ENCODE data around the gene STXBP3. TPM values are rescaled to one million over a fixed set of nuclear protein-coding genes. Genes with fewer than 3 reads are reported as not detected.
"Not testable (repeated sequence)": the region's sequence is repeated elsewhere in the genome, so short reads cannot be mapped to it uniquely, and the experiment has no call there.

STXBP3 gene
- 30.3 TPM for total RNA-seq
- long read RNA-seq, transcript STXBP3-201 (19 exons, 2,478 nt), result major isoform, 54 of 63 reads
- long read RNA-seq, partial matches to known transcripts, result 1 of 63 reads
- long read RNA-seq, other reads (novel, unspliced or antisense), result 8 of 63 reads

GRCh38 chr1:108746382-108747170 lies at the start of gene STXBP3:
TSS of gene STXBP3 (plus strand) at chr1:108746674. CDS start at chr1:108746738, 64 bp downstream.
- peak; percentile 100 for DNase-seq (ENCODE audit: low spot score)
- intact Hi-C loops (cut with DNase I), result loop anchor here (5.0 to 10.0 kb wide), 2 partner anchors 54 to 148 kb away; partner anchors contain the start of gene PRPF38B

- intact Hi-C loops (cut with DNase I), result no loop called here
- DNase-seq (ENCODE audit: low spot score), result no peak
Observed at GRCh38 chr1:108699375-108700332, 46.8 kb upstream of the STXBP3 start.

GRCh38 chr1:108701176-108701849 lies 45.2 kb upstream of the STXBP3 start:
- intact Hi-C loops (cut with DNase I), result no loop called here
- no peak for DNase-seq (ENCODE audit: low spot score)

GRCh38 chr1:108702109-108702508 lies 44.4 kb upstream of the STXBP3 start:
- DNase-seq (ENCODE audit: low spot score); intact Hi-C loops (cut with DNase I): not testable (repeated sequence)

GRCh38 chr1:108703939-108704338 lies 42.5 kb upstream of the STXBP3 start:
- intact Hi-C loops (cut with DNase I), result no loop called here
- DNase-seq (ENCODE audit: low spot score), result no peak

- no peak for DNase-seq (ENCODE audit: low spot score)
- intact Hi-C loops (cut with DNase I), result no loop called here
Observed at GRCh38 chr1:108704496-108704895, 42.0 kb upstream of the STXBP3 start.

GRCh38 chr1:108706643-108707042 lies 39.8 kb upstream of the STXBP3 start:
- intact Hi-C loops (cut with DNase I), result no loop called here
- DNase-seq (ENCODE audit: low spot score), result no peak

GRCh38 chr1:108708691-108709660 lies 37.5 kb upstream of the STXBP3 start:
- DNase-seq (ENCODE audit: low spot score), result no peak
- intact Hi-C loops (cut with DNase I), result no loop called here

GRCh38 chr1:108712606-108713150 lies 33.8 kb upstream of the STXBP3 start, which contains the start of gene FNDC7:
TSS of gene FNDC7 (plus strand) at chr1:108712908. CDS start at chr1:108712934, 26 bp downstream.
- DNase-seq (ENCODE audit: low spot score), result no peak
- intact Hi-C loops (cut with DNase I), result no loop called here

- DNase-seq (ENCODE audit: low spot score), result no peak
- intact Hi-C loops (cut with DNase I), result no loop called here
Observed at GRCh38 chr1:108715932-108716331, 30.5 kb upstream of the STXBP3 start.

- intact Hi-C loops (cut with DNase I), result no loop called here
Observed at GRCh38 chr1:108716437-108717230, 29.8 kb upstream of the STXBP3 start.

GRCh38 chr1:108717774-108718316 lies 28.6 kb upstream of the STXBP3 start:
- intact Hi-C loops (cut with DNase I), result no loop called here
- no peak for DNase-seq (ENCODE audit: low spot score)

More at GRCh38 chr1:108716437-108717230, 29.8 kb upstream of the STXBP3 start:
- DNase-seq (ENCODE audit: low spot score), result no peak

- intact Hi-C loops (cut with DNase I), result no loop called here
- DNase-seq (ENCODE audit: low spot score), result no peak
Observed at GRCh38 chr1:108718927-108719655, 27.4 kb upstream of the STXBP3 start.

- no peak for DNase-seq (ENCODE audit: low spot score)
- intact Hi-C loops (cut with DNase I), result no loop called here
Observed at GRCh38 chr1:108719656-108720435, 26.6 kb upstream of the STXBP3 start.

GRCh38 chr1:108722292-108722691 lies 24.2 kb upstream of the STXBP3 start:
- no peak for DNase-seq (ENCODE audit: low spot score)
- intact Hi-C loops (cut with DNase I), result no loop called here

GRCh38 chr1:108725906-108726305 lies 20.6 kb upstream of the STXBP3 start:
- DNase-seq (ENCODE audit: low spot score), result no peak
- intact Hi-C loops (cut with DNase I), result no loop called here

Data from cardiac septum (tissue), 1 donor.